BLaER1 treated with 17β-estradiol and CSF1 and Interleukin-3, amounts not matched to agents 10 nM and 100 nM (cell line): Measurements from ENCODE around the gene CBY2.
"Not testable (repeated sequence)": the region's sequence is repeated elsewhere in the genome, so short reads cannot be mapped to it uniquely, and the experiment has no call there.

Experiments used
- H3K27ac ChIP-seq, 11 experiments: shearing (Covaris generic); formaldehyde crosslinking; 2 replicates each; pipeline ENCODE4 v1.8.1; 2022
- H3K27me3 ChIP-seq, 11 experiments: shearing (Covaris generic); formaldehyde crosslinking; 2 replicates each; pipeline ENCODE4 v1.8.1; 2022
- H3K36me3 ChIP-seq, 11 experiments: shearing (Covaris generic); formaldehyde crosslinking; 2 replicates each; pipeline ENCODE4 v1.8.1; 2022
- H3K4me1 ChIP-seq, 10 experiments: shearing (Covaris generic); formaldehyde crosslinking; 2 replicates each; pipeline ENCODE4 v1.8.1; 2022
- H3K4me2 ChIP-seq, 11 experiments: shearing (Covaris generic); formaldehyde crosslinking; 2 replicates each; pipeline ENCODE4 v1.8.1; 2022
- H3K4me3 ChIP-seq, 10 experiments: shearing (Covaris generic); formaldehyde crosslinking; 2 replicates each; pipeline ENCODE4 v1.8.1; 2022
- H3K9ac ChIP-seq, 11 experiments: shearing (Covaris generic); formaldehyde crosslinking; 2 replicates each; pipeline ENCODE4 v1.8.1; 2022
- H3K9me3 ChIP-seq, 11 experiments: shearing (Covaris generic); formaldehyde crosslinking; replicated peaks in 1 of 11; 2 replicates each; pipeline ENCODE4 v1.8.1; 2022
- H4K20me1 ChIP-seq, 11 experiments: shearing (Covaris generic); formaldehyde crosslinking; 2 replicates each; pipeline ENCODE4 v1.8.1; 2022
- Cebpa-rat ChIP-seq, 11 experiments: shearing (Covaris generic); IDR thresholded peaks; 2 replicates each; pipeline ENCODE4 v1.8.1; 2022

The CBY2 gene

DNA sequence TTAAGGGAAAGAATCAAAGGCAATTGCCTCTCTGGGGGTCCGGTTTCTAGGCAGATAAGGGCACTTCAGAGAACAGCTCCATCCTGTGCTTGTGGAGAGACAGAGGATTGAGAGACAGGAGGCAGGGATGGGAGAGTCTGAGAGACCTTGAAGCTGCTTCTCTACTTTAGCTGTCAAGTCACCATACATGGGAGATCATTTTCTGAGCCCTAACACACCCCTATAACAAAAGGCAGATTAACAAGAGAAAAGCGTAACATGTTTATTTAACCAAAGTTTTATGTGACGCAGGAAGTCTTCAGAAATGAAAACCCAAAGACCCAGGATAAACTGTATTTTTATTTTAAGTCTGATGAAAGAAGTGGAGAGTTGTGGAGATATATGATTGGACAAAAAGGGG lies 48.4 kb downstream of the CBY2 start:
- Histone ChIP-seq H3K36me3 (no peaks in the 10 kb centered on the region), H3K9me3 (peaks cover 4 to 40% (median 15%) of the 10 kb centered on the region in 11 experiments; a peak in 15 of 22 replicates), H3K4me1 (peaks cover 0 to 25% (median 6%) of the 10 kb centered on the region in 10 experiments; a peak in 9 of 20 replicates), H3K9ac (no peak overlapping the region), H4K20me1 (no peaks in the 10 kb centered on the region), H3K27me3 (no peaks in the 10 kb centered on the region), H3K4me2 (no peak overlapping the region), H3K4me3 (no peak overlapping the region), H3K27ac (no peak overlapping the region)
- TF ChIP-seq Cebpa-rat (IDR thresholded peaks at IDR 0.05), result no peak

DNA sequence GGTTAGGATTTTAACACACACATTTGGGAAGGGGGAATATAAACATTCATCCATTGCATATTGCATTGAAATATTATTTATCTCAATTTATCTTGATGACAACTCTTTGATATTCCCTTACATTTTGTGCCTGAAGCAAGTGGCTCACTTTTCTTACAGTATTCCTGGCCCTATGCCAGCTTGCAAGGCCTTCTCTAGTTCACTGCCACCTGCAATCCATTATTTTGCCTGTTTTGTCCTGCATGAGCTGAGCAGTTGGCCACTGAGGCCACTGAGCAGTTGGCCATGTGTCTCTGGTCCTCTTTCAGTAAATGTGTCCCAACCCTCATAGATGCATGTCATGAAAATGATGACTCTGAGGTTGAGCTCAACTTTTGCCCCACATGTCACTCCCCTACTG lies 49.8 kb downstream of the CBY2 start:
- H3K4me2 ChIP-seq, result 0 out of 22 replicates have a peak overlapping the region, but pooled peaks of 1 of the 11 experiments have one; percentile 7
- H3K27me3 ChIP-seq, result no peaks in the 10 kb centered on the region
- H3K4me3 ChIP-seq, result no peak overlapping the region
- peak overlapping the region in 1 of 11 experiments; percentile 15; a peak in 1 of 22 replicates for H3K27ac ChIP-seq
- H3K4me1 ChIP-seq, result peaks cover 0 to 18% (median 5%) of the 10 kb centered on the region in 10 experiments; a peak in 9 of 20 replicates
- peaks cover 8 to 51% (median 21%) of the 10 kb centered on the region in 11 experiments for H3K9me3 ChIP-seq
- no peaks in the 10 kb centered on the region for H3K36me3 ChIP-seq
- no peak for TF ChIP-seq Cebpa-rat (IDR thresholded peaks at IDR 0.05)
- no peak overlapping the region for H3K9ac ChIP-seq
- no peaks in the 10 kb centered on the region for H4K20me1 ChIP-seq

DNA sequence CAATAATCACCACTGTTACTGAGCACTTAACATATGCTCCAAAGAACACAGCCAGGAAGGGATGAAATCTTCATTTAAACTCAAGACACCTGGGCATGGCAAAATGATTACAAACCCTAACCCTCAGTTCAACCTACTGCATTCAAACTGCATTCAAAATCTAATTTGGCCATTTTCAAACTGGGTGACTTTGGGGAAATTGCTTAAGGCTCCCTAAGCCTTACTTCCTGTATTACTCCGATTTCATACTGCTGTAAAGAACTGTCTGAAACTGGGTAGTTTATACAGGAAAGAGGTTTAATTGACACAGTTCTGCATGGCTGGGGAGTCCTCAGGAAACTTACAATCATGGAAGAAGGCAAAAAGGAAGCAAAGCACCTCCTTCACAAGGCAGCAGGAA lies 50.4 kb downstream of the CBY2 start:
- H3K27ac ChIP-seq, result peak overlapping the region in 1 of 11 experiments; percentile 15; a peak in 2 of 22 replicates
- H4K20me1 ChIP-seq, result no peaks in the 10 kb centered on the region
- H3K4me2 ChIP-seq, result peak overlapping the region in 1 of 11 experiments; percentile 7; a peak in 2 of 22 replicates
- peaks cover 0 to 12% (median 0%) of the 10 kb centered on the region in 10 experiments; a peak in 5 of 20 replicates for H3K4me1 ChIP-seq
- no peaks in the 10 kb centered on the region for H3K27me3 ChIP-seq
- no peak overlapping the region for H3K4me3 ChIP-seq
- H3K36me3 ChIP-seq, result no peaks in the 10 kb centered on the region; a peak in 1 of 22 replicates
- no peak for TF ChIP-seq Cebpa-rat (IDR thresholded peaks at IDR 0.05)
- H3K9ac ChIP-seq, result no peak overlapping the region
- H3K9me3 ChIP-seq, result peaks cover 14 to 57% (median 27%) of the 10 kb centered on the region in 11 experiments

DNA sequence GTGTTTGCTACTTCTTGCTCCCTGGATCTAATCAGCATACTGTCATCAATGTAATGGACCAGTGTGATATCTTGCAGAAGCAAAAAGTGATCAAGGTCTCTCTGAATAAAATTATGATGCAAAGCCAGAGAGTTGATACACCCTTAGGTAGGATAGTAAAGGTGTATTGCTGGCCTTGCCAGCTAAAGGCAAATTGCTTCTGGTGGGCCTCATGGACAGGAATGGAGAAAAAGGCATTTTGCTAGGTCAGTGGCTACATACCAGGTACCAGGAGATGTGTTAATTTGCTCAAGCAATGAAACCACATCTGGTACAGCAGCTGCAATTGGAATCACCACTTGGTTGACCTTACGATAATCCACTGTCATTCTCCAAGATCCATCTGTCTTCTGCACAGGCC lies 54.4 kb downstream of the CBY2 start:
- H3K4me3 ChIP-seq, H3K9ac ChIP-seq, H3K27me3 ChIP-seq, H4K20me1 ChIP-seq, H3K4me2 ChIP-seq, H3K36me3 ChIP-seq, H3K27ac ChIP-seq: not testable (repeated sequence)
- H3K9me3 ChIP-seq, result peaks cover 28 to 76% (median 39%) of the 10 kb centered on the region in 11 experiments
- H3K4me1 ChIP-seq, result peaks cover 0 to 11% (median 0%) of the 10 kb centered on the region in 10 experiments; a peak in 1 of 20 replicates

DNA sequence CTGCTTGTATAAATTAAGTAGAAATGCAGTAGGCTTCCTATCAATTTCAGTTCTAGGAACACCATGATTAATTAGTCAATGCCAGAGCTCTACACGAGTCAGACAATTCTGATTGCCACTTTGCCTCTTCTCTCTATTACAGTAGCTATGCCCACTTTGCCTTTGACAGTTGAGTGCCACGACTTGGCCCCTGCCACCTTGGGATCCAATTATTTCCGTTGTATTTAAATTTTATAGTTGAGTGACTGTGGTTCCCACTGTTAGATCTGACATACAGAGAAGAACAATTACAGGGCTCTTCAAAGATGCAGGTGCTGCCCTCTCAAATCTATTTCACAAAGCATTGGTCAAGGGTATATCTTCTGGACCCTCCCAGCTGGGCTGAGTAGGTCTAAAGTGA lies 55.5 kb downstream of the CBY2 start:
- not testable (repeated sequence) for H3K4me1 ChIP-seq

DNA sequence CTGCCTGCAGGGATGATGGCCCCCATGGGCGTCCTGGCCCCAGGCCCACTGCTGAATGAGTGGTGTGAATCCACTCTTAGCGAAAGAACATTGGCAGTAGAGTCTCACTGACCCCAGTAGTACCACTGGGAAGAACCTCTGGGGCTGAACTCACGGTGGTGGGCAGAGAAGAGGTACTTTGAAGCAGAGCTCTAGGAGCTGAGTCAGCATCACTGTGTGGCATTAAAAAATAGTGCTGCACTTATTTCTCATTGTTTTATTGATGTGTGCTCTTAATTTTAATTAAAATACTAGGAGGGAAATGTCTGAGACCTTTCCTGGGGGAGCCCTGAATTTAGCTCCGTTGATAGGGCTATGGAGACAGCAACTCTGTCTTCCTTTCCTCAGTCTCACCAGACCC lies 61.3 kb downstream of the CBY2 start:
- no peaks in the 10 kb centered on the region for H3K36me3 ChIP-seq
- no peaks in the 10 kb centered on the region for H3K27me3 ChIP-seq
- H3K4me1 ChIP-seq, result peaks cover 2 to 5% (median 4%) of the 10 kb centered on the region in 10 experiments; a peak in 17 of 20 replicates
- H3K4me3 ChIP-seq, result no peak overlapping the region
- no peak overlapping the region for H3K4me2 ChIP-seq
- peaks cover 3 to 12% (median 4%) of the 10 kb centered on the region in 11 experiments; a peak in 21 of 22 replicates for H3K9me3 ChIP-seq
- H3K9ac ChIP-seq, result no peak overlapping the region
- no peak overlapping the region for H3K27ac ChIP-seq
- H4K20me1 ChIP-seq, result no peaks in the 10 kb centered on the region
- TF ChIP-seq Cebpa-rat (IDR thresholded peaks at IDR 0.05), result no peak

More for the DNA sequence above, 55.5 kb downstream of the CBY2 start:
- H3K27me3 ChIP-seq, H3K4me2 ChIP-seq, H4K20me1 ChIP-seq, H3K9ac ChIP-seq, H3K4me3 ChIP-seq, H3K27ac ChIP-seq, H3K36me3 ChIP-seq: not testable (repeated sequence)
- peaks cover 27 to 69% (median 39%) of the 10 kb centered on the region in 11 experiments for H3K9me3 ChIP-seq
